ENCODE data around the gene GABRG1. TPM values are rescaled to one million over a fixed set of nuclear protein-coding genes. Genes with fewer than 3 reads are reported as not detected.

The GABRG1 gene
- total RNA-seq, 4 donors from 2014 or later = under 0.01 TPM; not detected in 3

- Histone ChIP-seq H3K9me3 (no peaks in the 10 kb centered on the region), H3K27ac (replicated peaks in 1 of 4) (no peak overlapping the region), H3K4me3 (no peak overlapping the region), H3K27me3 (no peaks in the 10 kb centered on the region), H3K4me1 (no peaks in the 10 kb centered on the region), H3K36me3 (no peaks in the 10 kb centered on the region)
- no peak for DNase-seq (ENCODE audit: extremely low spot score)
- intact Hi-C loops (cut with DNase I) = no loop called here
- no peak for TF ChIP-seq EP300 (IDR thresholded peaks at IDR 0.05)
- TF ChIP-seq POLR2A (IDR thresholded peaks at IDR 0.05; ENCODE audit: low read depth) = no peak
- no peak for TF ChIP-seq CTCF (IDR thresholded peaks at IDR 0.05)
- no peak for TF ChIP-seq POLR2AphosphoS5 (IDR thresholded peaks at IDR 0.05)
- WGBS = 84% methylated on average over 5 of the region's 5 CpGs
These were observed 42.2 kb downstream of the GABRG1 start for GRCh38 chr4:46081674-46082073.

- H3K27ac ChIP-seq (replicated peaks in 1 of 4) = no peak overlapping the region
- H3K9me3 ChIP-seq = no peaks in the 10 kb centered on the region
- no peaks in the 10 kb centered on the region for H3K27me3 ChIP-seq
- H3K36me3 ChIP-seq = no peaks in the 10 kb centered on the region
- intact Hi-C loops (cut with DNase I) = no loop called here
- DNase-seq (ENCODE audit: extremely low spot score) = no peak
- TF ChIP-seq POLR2A (IDR thresholded peaks at IDR 0.05; ENCODE audit: low read depth) (no peak), POLR2AphosphoS5 (IDR thresholded peaks at IDR 0.05) (no peak), CTCF (IDR thresholded peaks at IDR 0.05) (no peak), EP300 (IDR thresholded peaks at IDR 0.05) (no peak)
- no peak overlapping the region for H3K4me3 ChIP-seq
- H3K4me1 ChIP-seq = no peaks in the 10 kb centered on the region
These were observed 42.6 kb downstream of the GABRG1 start for GRCh38 chr4:46081248-46081647.

GRCh38 chr4:46073778-46074177 lies 50.1 kb downstream of the GABRG1 start:
- no peak overlapping the region for H3K27ac ChIP-seq (replicated peaks in 1 of 4)
- no peak overlapping the region for H3K4me3 ChIP-seq
- H3K9me3 ChIP-seq = no peaks in the 10 kb centered on the region
- no peaks in the 10 kb centered on the region for H3K27me3 ChIP-seq
- intact Hi-C loops (cut with DNase I) = no loop called here
- H3K4me1 ChIP-seq = no peaks in the 10 kb centered on the region
- TF ChIP-seq POLR2AphosphoS5 (IDR thresholded peaks at IDR 0.05) = no peak
- no peak for TF ChIP-seq CTCF (IDR thresholded peaks at IDR 0.05)
- TF ChIP-seq EP300 (IDR thresholded peaks at IDR 0.05) = no peak
- TF ChIP-seq POLR2A (IDR thresholded peaks at IDR 0.05; ENCODE audit: low read depth) = no peak
- DNase-seq (ENCODE audit: extremely low spot score) = no peak
- no peaks in the 10 kb centered on the region for H3K36me3 ChIP-seq

GRCh38 chr4:46051392-46051791 lies 72.5 kb downstream of the GABRG1 start:
- H3K36me3 ChIP-seq = no peaks in the 10 kb centered on the region
- DNase-seq (ENCODE audit: extremely low spot score) = no peak
- intact Hi-C loops (cut with DNase I) = no loop called here
- no peaks in the 10 kb centered on the region for H3K9me3 ChIP-seq
- no peaks in the 10 kb centered on the region for H3K4me1 ChIP-seq
- TF ChIP-seq POLR2AphosphoS5 (IDR thresholded peaks at IDR 0.05) (no peak), POLR2A (IDR thresholded peaks at IDR 0.05; ENCODE audit: low read depth) (no peak), CTCF (IDR thresholded peaks at IDR 0.05) (no peak), EP300 (IDR thresholded peaks at IDR 0.05) (no peak)
- no peak overlapping the region for H3K27ac ChIP-seq (replicated peaks in 1 of 4)
- H3K4me3 ChIP-seq = no peak overlapping the region
- 87% methylated on average over 2 of the region's 2 CpGs for WGBS
- no peaks in the 10 kb centered on the region for H3K27me3 ChIP-seq

- no peaks in the 10 kb centered on the region for H3K27me3 ChIP-seq
- peaks cover 0 to 6% (median 0%) of the 10 kb centered on the region in 4 donors for H3K9me3 ChIP-seq
- no peak overlapping the region for H3K4me3 ChIP-seq
- WGBS = 79% methylated on average over 1 of the region's 1 CpG
- intact Hi-C loops (cut with DNase I) = no loop called here
- no peak for TF ChIP-seq POLR2AphosphoS5 (IDR thresholded peaks at IDR 0.05)
- TF ChIP-seq POLR2A (IDR thresholded peaks at IDR 0.05; ENCODE audit: low read depth) = no peak
- TF ChIP-seq EP300 (IDR thresholded peaks at IDR 0.05) = no peak
- no peak for TF ChIP-seq CTCF (IDR thresholded peaks at IDR 0.05)
- H3K36me3 ChIP-seq = no peaks in the 10 kb centered on the region
- no peaks in the 10 kb centered on the region for H3K4me1 ChIP-seq
- no peak for DNase-seq (ENCODE audit: extremely low spot score)
- H3K27ac ChIP-seq (replicated peaks in 1 of 4) = no peak overlapping the region
These were observed 91.8 kb downstream of the GABRG1 start for GRCh38 chr4:46032056-46032455.

All from esophagus muscularis mucosa (tissue), 4 donors.